GM12864 (cell line): Measurements from ENCODE around the gene KLRF1.
"Not testable (repeated sequence)": the region's sequence is repeated elsewhere in the genome, so short reads cannot be mapped to it uniquely, and the experiment has no call there.

ENCODE experiments used
- DNase-seq: peaks from one replicate; pipeline ENCODE4 v3.0.0-alpha.2; 2011; ENCODE audit warnings: low read depth
- H3K4me3 ChIP-seq: 2 replicates; pipeline ENCODE4 v1.5.1; 2011; ENCODE audit warnings: mild to moderate bottlenecking, low read depth, low read length, control low read depth
- CTCF ChIP-seq: IDR thresholded peaks from 2 replicates; pipeline ENCODE4 v1.5.1; 2011; ENCODE audit warnings: low read depth, mild to moderate bottlenecking, moderate library complexity, low read length, control low read depth, inconsistent platforms; ENCODE audit errors: missing control alignments

KLRF1 gene

GRCh38 chr12:9869307-9870161 is 42.3 kb downstream of the KLRF1 start, which contains the start of gene CLEC2B:
Gene CLEC2B, minus strand, starts transcription at chr12:9869354.
- peak within 1 kb of the TSS; percentile 61 for H3K4me3 ChIP-seq
- DNase-seq = peak; percentile 31
- TF ChIP-seq CTCF = no peak

GRCh38 chr12:9870286-9870866 is 43.1 kb downstream of the KLRF1 start:
- no peak for TF ChIP-seq CTCF
- no peak for DNase-seq
- no peak overlapping the region for H3K4me3 ChIP-seq

- no peak for DNase-seq
- H3K4me3 ChIP-seq = no peak overlapping the region
- TF ChIP-seq CTCF = no peak
These were observed 44.9 kb downstream of the KLRF1 start for GRCh38 chr12:9872162-9872561.

- no peak overlapping the region for H3K4me3 ChIP-seq
- no peak for DNase-seq
- TF ChIP-seq CTCF = no peak
These were observed 45.5 kb downstream of the KLRF1 start for GRCh38 chr12:9872742-9873141.

GRCh38 chr12:9876120-9876519 is 48.8 kb downstream of the KLRF1 start:
- H3K4me3 ChIP-seq, DNase-seq: not testable (repeated sequence)

- TF ChIP-seq CTCF = no peak
- H3K4me3 ChIP-seq = no peak overlapping the region
- DNase-seq = no peak
These were observed 53.3 kb downstream of the KLRF1 start for GRCh38 chr12:9880532-9881078.

- no peak within 1 kb of the TSS for H3K4me3 ChIP-seq
- no peak for DNase-seq
- no peak for TF ChIP-seq CTCF
These were observed 54.0 kb downstream of the KLRF1 start, which contains the start of gene KLRF2 for GRCh38 chr12:9881246-9881645. Gene KLRF2, plus strand, starts transcription at chr12:9881489. Its CDS starts 107 bp downstream, at chr12:9881596.
